ENCODE results near the gene CETN1.

CETN1 gene

GRCh38 chr18:551404-552061 lies 28.6 kb upstream of the CETN1 start:
- no peak for TF ChIP-seq CTCF (IDR thresholded peaks at IDR 0.05; ENCODE audit: insufficient read depth, low read depth, low read length, missing control alignments)
- DNase-seq (ENCODE audit: low read depth) = peak; percentile 35
- no peak overlapping the region for H3K4me3 ChIP-seq (ENCODE audit: low read depth, low read length)

GRCh38 chr18:555705-556457 lies 24.3 kb upstream of the CETN1 start:
- H3K4me3 ChIP-seq (ENCODE audit: low read depth, low read length) = no peak overlapping the region
- DNase-seq (ENCODE audit: low read depth) = no peak
- TF ChIP-seq CTCF (IDR thresholded peaks at IDR 0.05; ENCODE audit: insufficient read depth, low read depth, low read length, missing control alignments) = no peak

GRCh38 chr18:564708-565561 lies 15.2 kb upstream of the CETN1 start:
- no peak overlapping the region for H3K4me3 ChIP-seq (ENCODE audit: low read depth, low read length)
- DNase-seq (ENCODE audit: low read depth) = no peak
- no peak for TF ChIP-seq CTCF (IDR thresholded peaks at IDR 0.05; ENCODE audit: insufficient read depth, low read depth, low read length, missing control alignments)

- no peak for DNase-seq (ENCODE audit: low read depth)
- no peak overlapping the region for H3K4me3 ChIP-seq (ENCODE audit: low read depth, low read length)
- no peak for TF ChIP-seq CTCF (IDR thresholded peaks at IDR 0.05; ENCODE audit: insufficient read depth, low read depth, low read length, missing control alignments)
These were observed 14.6 kb upstream of the CETN1 start for GRCh38 chr18:565562-566061.

GRCh38 chr18:567122-567521 lies 13.1 kb upstream of the CETN1 start:
- DNase-seq (ENCODE audit: low read depth) = no peak
- TF ChIP-seq CTCF (IDR thresholded peaks at IDR 0.05; ENCODE audit: insufficient read depth, low read depth, low read length, missing control alignments) = no peak
- H3K4me3 ChIP-seq (ENCODE audit: low read depth, low read length) = no peak overlapping the region

- no peak overlapping the region for H3K4me3 ChIP-seq (ENCODE audit: low read depth, low read length)
- no peak for TF ChIP-seq CTCF (IDR thresholded peaks at IDR 0.05; ENCODE audit: insufficient read depth, low read depth, low read length, missing control alignments)
- no peak for DNase-seq (ENCODE audit: low read depth)
These were observed 11.4 kb upstream of the CETN1 start for GRCh38 chr18:568731-569130.
